ENCODE measurements around the gene GPR155. TPM values are rescaled to one million over a fixed set of nuclear protein-coding genes. Genes with fewer than 3 reads are reported as not detected.

GPR155 gene
- total RNA-seq, 4 donors from 2014 or later: 1.2 to 7.3 (median 3.5) TPM

DNA sequence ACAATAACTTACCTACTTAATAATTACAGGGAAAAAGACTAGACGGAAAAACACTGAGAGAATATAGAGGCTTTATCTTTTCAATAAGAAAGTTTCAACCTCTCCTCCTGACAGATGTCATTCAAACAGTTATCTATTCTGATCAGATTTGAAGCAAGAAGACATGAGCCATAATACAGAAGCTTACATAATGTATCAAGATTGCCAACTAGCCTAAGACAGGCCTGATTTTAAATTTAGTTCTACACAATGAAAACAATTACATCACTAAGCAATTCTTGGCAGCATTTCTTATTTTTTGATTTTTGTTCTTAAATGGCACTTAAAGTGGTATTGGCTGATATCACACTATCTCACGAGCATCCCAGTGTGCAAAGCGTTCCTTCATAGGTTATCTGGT, 41.6 kb downstream of the GPR155 start:
- Histone ChIP-seq H3K9me3 (no peaks in the 10 kb centered on the region), H3K36me3 (no peaks in the 10 kb centered on the region), H3K27ac (no peak overlapping the region), H3K4me1 (no peaks in the 10 kb centered on the region), H3K27me3 (no peaks in the 10 kb centered on the region), H3K4me3 (no peak overlapping the region)
- no peak for TF ChIP-seq CTCF (IDR thresholded peaks at IDR 0.05)
- no peak for TF ChIP-seq POLR2A (IDR thresholded peaks at IDR 0.05)
- no peak for TF ChIP-seq POLR2AphosphoS5 (IDR thresholded peaks at IDR 0.05)
- TF ChIP-seq EP300 (IDR thresholded peaks at IDR 0.05; ENCODE audit: low read depth): no peak
- intact Hi-C loops (cut with DNase I; ENCODE audit: low total_unique reads): no loop called here
- no peak for DNase-seq
- 75 to 88% methylated on average over 3 of the region's 3 CpGs for WGBS, 2 donors (ENCODE audit: low coverage in 1 of 2)
- in situ Hi-C loops (cut with MboI; ENCODE audit: low pct_ligation_motif_present in 1 of 4, low pct_unique_long_range_greater_than_20kb in 1 of 4, low sequenced_read_pairs in 3 of 4): no loop called here

DNA sequence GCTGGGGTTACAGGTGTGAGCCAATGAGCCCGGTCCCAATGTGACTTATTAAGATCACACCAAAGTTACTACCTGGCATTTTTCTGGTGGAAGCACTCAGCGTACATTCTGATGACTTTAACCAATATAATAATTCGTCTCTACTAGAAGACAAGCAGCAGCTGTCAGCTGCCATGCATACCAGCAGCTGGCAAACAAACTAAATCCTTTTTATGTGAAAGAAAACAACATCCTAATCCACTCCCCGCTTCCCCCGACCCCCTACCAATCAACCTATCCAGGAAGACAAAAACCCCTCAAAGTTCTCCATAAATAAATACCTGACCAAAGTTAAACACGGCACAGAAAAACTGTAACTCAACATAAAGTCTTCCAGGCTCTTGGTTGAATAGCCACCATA, 42.1 kb downstream of the GPR155 start:
- H3K27me3 ChIP-seq: no peaks in the 10 kb centered on the region

DNA sequence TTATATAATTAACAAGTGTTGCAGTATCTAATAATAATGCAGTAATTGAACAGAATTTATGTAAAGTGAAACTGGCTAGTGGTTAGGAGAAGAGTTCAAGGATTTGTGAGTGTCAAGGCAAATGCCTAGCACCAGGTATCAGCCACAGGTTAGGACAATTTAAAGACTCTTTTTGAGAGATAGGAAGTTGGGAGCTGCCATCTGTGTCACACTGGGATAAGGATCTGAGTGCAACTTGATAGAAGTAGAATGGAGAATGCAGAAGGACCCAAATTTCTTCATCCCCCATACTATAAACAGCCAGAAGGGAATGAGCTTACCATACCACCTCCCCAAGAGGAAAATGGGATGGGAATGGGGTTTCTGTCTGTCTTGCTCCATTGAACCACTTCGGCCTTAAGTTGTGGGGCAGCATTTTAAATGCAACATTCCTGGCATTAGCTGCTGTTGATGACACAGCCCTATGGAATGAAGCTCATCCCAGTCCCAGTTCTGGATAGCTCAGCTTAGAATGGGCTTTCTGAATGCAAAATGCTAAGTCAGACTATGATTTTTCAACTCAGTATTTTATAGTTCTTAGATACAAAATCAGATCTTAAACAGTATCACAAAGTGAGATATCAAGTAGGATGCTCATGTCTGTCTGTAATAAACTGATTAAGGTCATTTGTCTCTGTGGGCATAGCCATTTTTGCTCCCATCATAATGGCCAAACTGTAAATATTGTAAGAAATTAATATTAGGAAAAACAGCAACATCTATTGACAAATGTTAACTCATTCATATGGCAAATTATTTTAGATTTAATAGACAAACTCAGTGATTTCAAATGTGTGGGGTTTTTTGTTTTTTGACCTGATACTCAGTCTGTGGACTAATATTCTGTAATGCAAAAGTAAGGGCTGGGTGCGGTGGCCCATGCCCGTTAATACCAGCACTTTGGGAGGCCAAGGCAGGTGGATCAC, 44.0 kb downstream of the GPR155 start:
- intact Hi-C loops (cut with DNase I; ENCODE audit: low total_unique reads): no loop called here
- H3K27me3 ChIP-seq: no peaks in the 10 kb centered on the region
- no peak for TF ChIP-seq EP300 (IDR thresholded peaks at IDR 0.05; ENCODE audit: low read depth)
- H3K36me3 ChIP-seq: no peaks in the 10 kb centered on the region
- H3K4me1 ChIP-seq: no peaks in the 10 kb centered on the region
- H3K4me3 ChIP-seq: no peak overlapping the region
- WGBS, 2 donors (ENCODE audit: low coverage in 1 of 2): 87 to 89% methylated on average over 3 of the region's 3 CpGs
- no peaks in the 10 kb centered on the region for H3K9me3 ChIP-seq
- in situ Hi-C loops (cut with MboI; ENCODE audit: low pct_ligation_motif_present in 1 of 4, low pct_unique_long_range_greater_than_20kb in 1 of 4, low sequenced_read_pairs in 3 of 4): no loop called here
- DNase-seq: no peak
- no peak overlapping the region for H3K27ac ChIP-seq

More for the DNA sequence above, 42.1 kb downstream of the GPR155 start:
- intact Hi-C loops (cut with DNase I; ENCODE audit: low total_unique reads): no loop called here
- no peak overlapping the region for H3K27ac ChIP-seq
- no peak for DNase-seq
- H3K4me1 ChIP-seq: no peaks in the 10 kb centered on the region
- H3K36me3 ChIP-seq: no peaks in the 10 kb centered on the region
- H3K4me3 ChIP-seq: no peak overlapping the region
- no peaks in the 10 kb centered on the region for H3K9me3 ChIP-seq
- in situ Hi-C loops (cut with MboI; ENCODE audit: low pct_ligation_motif_present in 1 of 4, low pct_unique_long_range_greater_than_20kb in 1 of 4, low sequenced_read_pairs in 3 of 4): no loop called here
- no peak for TF ChIP-seq CTCF (IDR thresholded peaks at IDR 0.05)
- TF ChIP-seq POLR2A (IDR thresholded peaks at IDR 0.05): no peak
- TF ChIP-seq EP300 (IDR thresholded peaks at IDR 0.05; ENCODE audit: low read depth): no peak
- no peak for TF ChIP-seq POLR2AphosphoS5 (IDR thresholded peaks at IDR 0.05)
- 53 to 71% methylated on average over 5 to 6 of the region's 6 CpGs for WGBS, 2 donors (ENCODE audit: low coverage in 1 of 2)

DNA sequence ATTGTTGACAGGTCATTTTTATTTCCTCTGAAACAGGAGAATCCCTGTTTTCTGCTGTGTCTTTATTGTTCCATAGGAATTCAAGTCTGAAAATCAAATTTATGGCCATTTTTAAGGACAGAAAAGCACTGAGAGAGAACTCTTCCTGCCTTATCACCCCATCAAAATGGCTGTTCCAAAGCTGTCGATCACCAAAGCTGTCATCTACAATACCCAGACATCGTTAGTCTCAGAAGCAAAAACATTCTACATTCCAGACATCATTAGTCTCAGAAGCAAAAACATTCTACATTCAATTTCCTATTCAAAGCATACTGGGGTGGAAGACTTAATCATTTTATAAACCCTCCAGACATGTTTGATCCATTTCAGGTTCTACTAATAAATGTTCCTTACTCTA, 46.9 kb downstream of the GPR155 start:
- no peak for TF ChIP-seq POLR2A (IDR thresholded peaks at IDR 0.05)
- no peak for TF ChIP-seq EP300 (IDR thresholded peaks at IDR 0.05; ENCODE audit: low read depth)
- TF ChIP-seq POLR2AphosphoS5 (IDR thresholded peaks at IDR 0.05): no peak
- no peak for TF ChIP-seq CTCF (IDR thresholded peaks at IDR 0.05)
- 74 to 86% methylated on average over 2 of the region's 2 CpGs for WGBS, 2 donors (ENCODE audit: low coverage in 1 of 2)
- in situ Hi-C loops (cut with MboI; ENCODE audit: low pct_ligation_motif_present in 1 of 4, low pct_unique_long_range_greater_than_20kb in 1 of 4, low sequenced_read_pairs in 3 of 4): no loop called here
- Histone ChIP-seq H3K36me3 (no peaks in the 10 kb centered on the region), H3K4me1 (no peaks in the 10 kb centered on the region), H3K4me3 (no peak overlapping the region), H3K27me3 (no peaks in the 10 kb centered on the region), H3K27ac (no peak overlapping the region), H3K9me3 (no peaks in the 10 kb centered on the region)
- DNase-seq: no peak
- intact Hi-C loops (cut with DNase I; ENCODE audit: low total_unique reads): no loop called here

Data from transverse colon (tissue), 4 donors.